Measurements from ENCODE around the gene ZNF644. TPM values are rescaled to one million over a fixed set of nuclear protein-coding genes. Genes with fewer than 3 reads are reported as not detected.

ZNF644 gene
- total RNA-seq, 1 experiment from 2014 or later: 39.6 TPM

- ChIA-PET CTCF (no interaction called here), POLR2A (ENCODE audit: unreplicated experiment) (no interaction called here)
- no TSS peak for BruUV-seq (replicated peaks)
- peaks cover 97% of the 10 kb centered on the region for H3K79me2 ChIP-seq (ENCODE audit: low read length)
- H3K27me3 ChIP-seq (ENCODE audit: low read length): no peaks in the 10 kb centered on the region
- no peak for TF ChIP-seq CTCF (conservative IDR thresholded peaks at IDR 0.05; ENCODE audit: low read depth, low read length)
- H3K36me3 ChIP-seq (ENCODE audit: low read depth, low read length): peaks cover 13% of the 10 kb centered on the region; the same call in 1 of the 2 replicates
- no peaks in the 10 kb centered on the region for H3K9me2 ChIP-seq (replicated peaks; ENCODE audit: low read length)
- no peaks in the 10 kb centered on the region for H3K4me1 ChIP-seq (ENCODE audit: insufficient read depth, low read length)
- no peak overlapping the region for H3K4me2 ChIP-seq (ENCODE audit: low read length)
- no peak overlapping the region for H3K4me3 ChIP-seq (ENCODE audit: low read length)
- peaks cover 43% of the 10 kb centered on the region for H4K20me1 ChIP-seq (ENCODE audit: low read length)
- intact Hi-C loops (cut with micrococcal nuclease): no loop called here
- ATAC-seq: no peak
- no peak overlapping the region for H3K27ac ChIP-seq (ENCODE audit: low read length)
- no peak overlapping the region for H2AFZ ChIP-seq (ENCODE audit: low read length)
- no peak overlapping the region for H3K9ac ChIP-seq (ENCODE audit: low read length)
- H3F3A ChIP-seq (ENCODE audit: low read length, unreplicated experiment): no peaks in the 10 kb centered on the region
- no peaks in the 10 kb centered on the region for H3K9me3 ChIP-seq (ENCODE audit: low read length)
- DNase-seq: no peak
Observed at GRCh38 chr1:90987841-90988240, 34.0 kb downstream of the ZNF644 start.

GRCh38 chr1:90986953-90987352 lies 34.9 kb downstream of the ZNF644 start:
- TF ChIP-seq EZH2phosphoT487 (IDR thresholded peaks at IDR 0.05; ENCODE audit: borderline replicate concordance, low read length) (no peak), EZH2 (IDR thresholded peaks at IDR 0.05; ENCODE audit: low read length, unreplicated experiment) (no peak), CTCF (conservative IDR thresholded peaks at IDR 0.05; ENCODE audit: low read depth, low read length) (no peak)
- no peaks in the 10 kb centered on the region for H3K27me3 ChIP-seq (ENCODE audit: low read length)
- peaks cover 37% of the 10 kb centered on the region for H4K20me1 ChIP-seq (ENCODE audit: low read length)
- H3K4me1 ChIP-seq (ENCODE audit: insufficient read depth, low read length): no peaks in the 10 kb centered on the region
- intact Hi-C loops (cut with micrococcal nuclease): no loop called here
- no peak for DNase-seq
- H3K4me3 ChIP-seq (ENCODE audit: low read length): no peak overlapping the region
- H3K27ac ChIP-seq (ENCODE audit: low read length): no peak overlapping the region
- H2AFZ ChIP-seq (ENCODE audit: low read length): no peak overlapping the region
- no TSS peak for BruUV-seq (replicated peaks)
- H3K79me2 ChIP-seq (ENCODE audit: low read length): peaks cover 95% of the 10 kb centered on the region
- no peaks in the 10 kb centered on the region for H3K9me3 ChIP-seq (ENCODE audit: low read length)
- POLR2A ChIA-PET (ENCODE audit: unreplicated experiment): no interaction called here
- H3K36me3 ChIP-seq (ENCODE audit: low read depth, low read length): peaks cover 13% of the 10 kb centered on the region; the same call in 1 of the 2 replicates
- H3K9ac ChIP-seq (ENCODE audit: low read length): no peak overlapping the region
- no peaks in the 10 kb centered on the region for H3K9me2 ChIP-seq (replicated peaks; ENCODE audit: low read length)
- no peak overlapping the region for H3K4me2 ChIP-seq (ENCODE audit: low read length)
- ATAC-seq: no peak
- CTCF ChIA-PET: no interaction called here
- no peaks in the 10 kb centered on the region for H3F3A ChIP-seq (ENCODE audit: low read length, unreplicated experiment)

GRCh38 chr1:90977522-90977921 lies 44.3 kb downstream of the ZNF644 start:
- Histone ChIP-seq H4K20me1 (ENCODE audit: low read length) (peaks cover 6% of the 10 kb centered on the region; the same call in 1 of the 2 replicates), H3K4me3 (ENCODE audit: low read length) (no peak overlapping the region), H3K9ac (ENCODE audit: low read length) (no peak overlapping the region), H3K9me3 (ENCODE audit: low read length) (no peaks in the 10 kb centered on the region), H3K4me1 (ENCODE audit: insufficient read depth, low read length) (peaks cover 15% of the 10 kb centered on the region), H2AFZ (ENCODE audit: low read length) (no peak overlapping the region), H3K36me3 (ENCODE audit: low read depth, low read length) (peaks cover 12% of the 10 kb centered on the region), H3K9me2 (replicated peaks; ENCODE audit: low read length) (no peaks in the 10 kb centered on the region), H3K79me2 (ENCODE audit: low read length) (peaks cover 33% of the 10 kb centered on the region), H3F3A (ENCODE audit: low read length, unreplicated experiment) (peaks cover 6% of the 10 kb centered on the region), H3K27me3 (ENCODE audit: low read length) (no peaks in the 10 kb centered on the region), H3K27ac (ENCODE audit: low read length) (no peak overlapping the region), H3K4me2 (ENCODE audit: low read length) (no peak overlapping the region)
- no peak for DNase-seq
- CTCF ChIA-PET: no interaction called here
- no TSS peak for BruUV-seq (replicated peaks)
- POLR2A ChIA-PET (ENCODE audit: unreplicated experiment): no interaction called here
- no peak for ATAC-seq
- no peak for TF ChIP-seq EZH2 (IDR thresholded peaks at IDR 0.05; ENCODE audit: low read length, unreplicated experiment)
- TF ChIP-seq CTCF (conservative IDR thresholded peaks at IDR 0.05; ENCODE audit: low read depth, low read length): no peak
- TF ChIP-seq EZH2phosphoT487 (IDR thresholded peaks at IDR 0.05; ENCODE audit: borderline replicate concordance, low read length): no peak
- intact Hi-C loops (cut with micrococcal nuclease): no loop called here

Measured in PC-3 (cell line).